Nephron progenitor cell (in vitro differentiated cells): Measurements from ENCODE around the gene TFE3.

Experiments
- DNase-seq: peaks from one replicate; pipeline ENCODE4 v3.0.0; 2021
- H3K27ac Mint-ChIP-seq: 2 replicates; pipeline ENCODE4 v1.8.0; 2021; ENCODE audit warnings: mild to moderate bottlenecking, moderate library complexity, mixed read lengths
- H3K27me3 Mint-ChIP-seq: 2 replicates; pipeline ENCODE4 v1.8.0; 2021; ENCODE audit warnings: mild to moderate bottlenecking, low read depth, mixed read lengths; ENCODE audit not compliant: poor library complexity
- H3K36me3 Mint-ChIP-seq: 2 replicates; pipeline ENCODE4 v1.8.0; 2021; ENCODE audit warnings: low read depth, mixed read lengths
- H3K4me1 Mint-ChIP-seq: 2 replicates; pipeline ENCODE4 v1.8.0; 2021; ENCODE audit warnings: mixed read lengths
- H3K4me3 Mint-ChIP-seq: 2 replicates; pipeline ENCODE4 v1.8.0; 2021; ENCODE audit warnings: mild to moderate bottlenecking, moderate library complexity, mixed read lengths
- H3K9me3 Mint-ChIP-seq: 2 replicates; pipeline ENCODE4 v1.8.0; 2021; ENCODE audit warnings: mild to moderate bottlenecking, moderate library complexity, mixed read lengths
- TF ChIP-seq, protein P1 (sequence below): fragments of 200-600 bp; sonication (generic); IDR thresholded peaks from 2 replicates; pipeline ENCODE4 v1.5.0; 2021; ENCODE audit warnings: antibody characterized with exemption

Gene TFE3

DNA sequence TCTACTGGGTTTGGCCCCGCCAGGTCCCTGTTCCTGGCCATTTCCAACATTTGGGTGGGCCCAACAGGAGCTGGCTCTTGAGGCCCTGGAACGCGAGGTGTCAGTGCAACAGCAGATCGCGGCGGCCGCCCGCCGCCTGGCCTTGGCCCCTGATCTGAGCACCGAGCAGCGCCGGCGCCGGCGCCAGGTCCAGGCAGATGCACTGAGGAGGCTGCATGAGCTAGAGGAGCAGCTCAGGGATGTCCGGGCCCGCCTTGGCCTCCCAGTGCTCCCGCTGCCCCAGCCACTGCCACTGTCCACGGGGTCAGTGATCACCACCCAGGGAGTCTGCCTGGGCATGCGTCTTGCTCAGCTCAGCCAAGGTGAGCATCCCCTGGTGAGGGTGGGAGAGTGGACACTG, 21.1 kb upstream of the TFE3 start:
- H3K9me3 Mint-ChIP-seq = peaks cover 51% of the 10 kb centered on the region
- DNase-seq = no peak
- H3K27me3 Mint-ChIP-seq = peaks cover 4% of the 10 kb centered on the region
- H3K36me3 Mint-ChIP-seq = no peaks in the 10 kb centered on the region
- TF ChIP-seq, protein P1, sequence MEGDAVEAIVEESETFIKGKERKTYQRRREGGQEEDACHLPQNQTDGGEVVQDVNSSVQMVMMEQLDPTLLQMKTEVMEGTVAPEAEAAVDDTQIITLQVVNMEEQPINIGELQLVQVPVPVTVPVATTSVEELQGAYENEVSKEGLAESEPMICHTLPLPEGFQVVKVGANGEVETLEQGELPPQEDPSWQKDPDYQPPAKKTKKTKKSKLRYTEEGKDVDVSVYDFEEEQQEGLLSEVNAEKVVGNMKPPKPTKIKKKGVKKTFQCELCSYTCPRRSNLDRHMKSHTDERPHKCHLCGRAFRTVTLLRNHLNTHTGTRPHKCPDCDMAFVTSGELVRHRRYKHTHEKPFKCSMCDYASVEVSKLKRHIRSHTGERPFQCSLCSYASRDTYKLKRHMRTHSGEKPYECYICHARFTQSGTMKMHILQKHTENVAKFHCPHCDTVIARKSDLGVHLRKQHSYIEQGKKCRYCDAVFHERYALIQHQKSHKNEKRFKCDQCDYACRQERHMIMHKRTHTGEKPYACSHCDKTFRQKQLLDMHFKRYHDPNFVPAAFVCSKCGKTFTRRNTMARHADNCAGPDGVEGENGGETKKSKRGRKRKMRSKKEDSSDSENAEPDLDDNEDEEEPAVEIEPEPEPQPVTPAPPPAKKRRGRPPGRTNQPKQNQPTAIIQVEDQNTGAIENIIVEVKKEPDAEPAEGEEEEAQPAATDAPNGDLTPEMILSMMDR = no peak
- H3K4me3 Mint-ChIP-seq = no peak overlapping the region
- peak overlapping the region; percentile 69 for H3K27ac Mint-ChIP-seq
- H3K4me1 Mint-ChIP-seq = peaks cover 3% of the 10 kb centered on the region

DNA sequence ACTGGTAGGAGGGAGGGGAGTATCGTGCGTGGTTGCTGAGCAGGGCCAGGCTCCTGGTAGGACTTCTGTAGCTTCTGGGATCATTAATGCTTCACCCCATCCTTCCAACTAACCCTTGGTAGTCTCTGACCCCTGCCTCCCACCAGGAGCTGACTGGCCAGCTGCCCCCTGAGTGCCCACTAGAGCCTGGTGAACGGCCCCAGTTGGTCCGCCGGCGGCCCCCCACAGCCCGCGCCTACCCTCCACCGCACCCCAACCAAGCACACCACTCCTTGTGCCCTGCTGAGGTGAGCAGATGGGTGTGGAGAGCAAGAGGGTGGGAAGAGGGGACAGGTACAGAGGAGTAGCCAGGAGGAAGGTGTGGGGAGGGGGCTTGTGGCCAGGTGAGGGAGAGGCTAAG, 20.6 kb upstream of the TFE3 start:
- Mint-ChIP-seq H3K4me3 (no peak overlapping the region), H3K9me3 (peaks cover 49% of the 10 kb centered on the region), H3K4me1 (peaks cover 5% of the 10 kb centered on the region), H3K27ac (no peak overlapping the region), H3K36me3 (no peaks in the 10 kb centered on the region), H3K27me3 (peaks cover 4% of the 10 kb centered on the region)
- no peak for DNase-seq
- TF ChIP-seq, protein P1 = no peak

DNA sequence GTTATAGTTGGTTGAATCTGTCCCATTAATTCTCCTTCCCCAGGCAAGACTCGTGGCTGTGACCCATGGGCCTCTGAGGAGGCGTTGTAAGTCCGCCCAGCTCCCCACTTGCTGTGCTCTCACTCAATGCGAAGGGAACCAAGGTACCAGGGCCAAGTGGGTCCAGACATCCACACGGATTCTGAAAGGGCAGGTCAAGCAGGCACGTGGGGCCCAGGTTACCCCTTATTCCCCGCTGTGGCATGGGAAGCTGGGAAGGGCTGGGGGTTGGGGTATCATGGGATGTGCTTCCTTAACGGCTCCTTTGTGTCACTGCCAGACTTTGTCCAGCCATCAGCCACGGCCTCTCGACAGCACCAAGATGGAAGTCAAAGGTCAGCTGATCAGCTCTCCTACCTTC, 18.8 kb upstream of the TFE3 start:
- H3K4me1 Mint-ChIP-seq = peaks cover 5% of the 10 kb centered on the region
- peaks cover 4% of the 10 kb centered on the region for H3K27me3 Mint-ChIP-seq
- no peak overlapping the region for H3K4me3 Mint-ChIP-seq
- peak overlapping the region; percentile 16 for H3K27ac Mint-ChIP-seq
- no peaks in the 10 kb centered on the region for H3K36me3 Mint-ChIP-seq
- TF ChIP-seq, protein P1 = no peak
- DNase-seq = no peak
- peaks cover 51% of the 10 kb centered on the region for H3K9me3 Mint-ChIP-seq

DNA sequence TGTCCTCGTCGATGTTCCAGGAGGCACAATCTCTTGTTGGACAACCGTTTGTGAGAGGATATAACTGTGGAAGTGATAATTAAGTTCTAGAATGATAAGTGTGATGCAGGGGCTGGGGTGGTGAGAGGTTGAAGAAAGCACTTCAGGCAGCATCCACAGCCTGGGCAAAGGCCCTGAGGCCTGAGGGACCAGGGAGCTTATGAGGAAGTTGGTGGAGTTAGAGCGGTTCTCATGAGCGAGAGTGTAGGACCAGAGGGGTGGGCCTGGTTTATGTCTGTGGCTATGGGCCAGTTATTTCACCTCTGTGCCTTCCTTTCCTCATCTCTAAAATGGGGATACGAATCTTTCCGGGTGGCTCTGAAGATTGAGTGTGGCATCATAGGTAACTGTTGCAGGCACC, 18.3 kb upstream of the TFE3 start:
- Mint-ChIP-seq H3K27ac (peak overlapping the region; percentile 16), H3K9me3 (peaks cover 51% of the 10 kb centered on the region), H3K4me1 (peaks cover 5% of the 10 kb centered on the region), H3K36me3 (no peaks in the 10 kb centered on the region), H3K27me3 (peaks cover 4% of the 10 kb centered on the region), H3K4me3 (no peak overlapping the region)
- TF ChIP-seq, protein P1 = no peak
- DNase-seq = no peak

DNA sequence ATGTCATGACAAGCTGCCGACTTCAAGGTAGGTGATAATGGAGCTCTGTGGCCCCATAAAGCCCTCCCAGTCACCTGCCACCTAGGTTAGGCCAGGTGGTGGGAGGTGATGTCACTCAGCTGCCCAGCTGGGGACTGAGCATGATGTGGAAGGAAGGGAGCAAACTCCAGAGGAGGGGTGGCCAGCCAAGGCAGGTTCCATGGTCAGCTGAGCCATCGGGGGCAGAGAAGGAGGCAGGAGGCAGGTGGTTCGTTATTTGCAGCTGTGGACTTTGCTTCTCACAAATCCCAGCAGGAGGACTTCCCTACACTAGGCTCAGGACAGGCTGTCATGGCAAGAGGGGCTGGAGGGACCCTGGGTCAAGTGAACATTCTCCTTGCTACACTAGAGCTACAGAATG, 17.8 kb upstream of the TFE3 start:
- no peak for DNase-seq
- Mint-ChIP-seq H3K4me3 (no peak overlapping the region), H3K4me1 (peaks cover 5% of the 10 kb centered on the region), H3K27ac (no peak overlapping the region), H3K9me3 (peaks cover 49% of the 10 kb centered on the region), H3K27me3 (peaks cover 4% of the 10 kb centered on the region), H3K36me3 (no peaks in the 10 kb centered on the region)
- TF ChIP-seq, protein P1 = no peak

DNA sequence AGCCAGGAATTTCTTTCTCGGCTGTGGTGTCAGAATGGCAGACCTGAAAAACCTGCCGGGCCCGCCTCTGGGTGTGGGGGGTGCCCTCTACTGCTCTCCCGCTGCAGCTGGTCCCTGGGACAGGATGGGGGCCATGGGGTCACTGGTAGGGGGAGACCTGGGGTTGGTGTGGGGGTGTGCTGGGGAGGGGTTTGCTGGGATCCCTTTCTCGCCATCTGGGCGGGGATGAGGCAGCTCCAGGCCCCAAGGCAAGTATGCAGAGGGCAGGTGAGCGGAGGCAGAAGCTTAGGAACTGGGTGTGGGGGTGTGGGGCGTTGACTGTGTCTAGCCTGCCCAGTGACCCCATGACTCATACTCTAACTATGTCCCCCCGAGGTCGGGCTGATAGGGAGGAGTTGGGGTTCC, 16.5 kb upstream of the TFE3 start:
- H3K36me3 Mint-ChIP-seq = peaks cover 10% of the 10 kb centered on the region
- peaks cover 4% of the 10 kb centered on the region for H3K27me3 Mint-ChIP-seq
- DNase-seq = no peak
- TF ChIP-seq, protein P1 = no peak
- no peak overlapping the region for H3K4me3 Mint-ChIP-seq
- peaks cover 55% of the 10 kb centered on the region for H3K9me3 Mint-ChIP-seq
- H3K4me1 Mint-ChIP-seq = peaks cover 11% of the 10 kb centered on the region
- H3K27ac Mint-ChIP-seq = no peak overlapping the region
